Activated naive CD8-positive, alpha-beta T cell (primary cell): ENCODE data around the gene JAG1.
"Not testable (repeated sequence)": the region's sequence is repeated elsewhere in the genome, so short reads cannot be mapped to it uniquely, and the experiment has no call there.

Source experiments
- H3K27ac Mint-ChIP-seq: one replicate; pipeline ENCODE4 v1.8.0; 2021; ENCODE audit warnings: mixed read lengths
- H3K27me3 Mint-ChIP-seq: one replicate; pipeline ENCODE4 v1.8.0; 2021; ENCODE audit warnings: mixed read lengths
- H3K36me3 Mint-ChIP-seq: one replicate; pipeline ENCODE4 v1.8.0; 2021; ENCODE audit warnings: mixed read lengths
- H3K4me1 Mint-ChIP-seq: one replicate; pipeline ENCODE4 v1.8.0; 2021; ENCODE audit warnings: low read depth, mixed read lengths
- H3K4me3 Mint-ChIP-seq: one replicate; pipeline ENCODE4 v1.8.0; 2021; ENCODE audit warnings: mild to moderate bottlenecking, mixed read lengths
- H3K9me3 Mint-ChIP-seq: one replicate; pipeline ENCODE4 v1.8.0; 2021; ENCODE audit warnings: low read depth, mixed read lengths

Gene JAG1

GRCh38 chr20:10634211-10634610, 39.6 kb downstream of the JAG1 start:
- Mint-ChIP-seq H3K36me3 (peaks cover 2% of the 10 kb centered on the region), H3K27ac (no peak overlapping the region)

GRCh38 chr20:10633718-10634117, 40.1 kb downstream of the JAG1 start:
- Mint-ChIP-seq H3K36me3 (peaks cover 2% of the 10 kb centered on the region), H3K4me1 (no peaks in the 10 kb centered on the region), H3K4me3 (no peak overlapping the region), H3K27me3 (no peaks in the 10 kb centered on the region), H3K27ac (no peak overlapping the region), H3K9me3 (no peaks in the 10 kb centered on the region)

More at GRCh38 chr20:10634211-10634610, 39.6 kb downstream of the JAG1 start:
- Mint-ChIP-seq H3K4me1 (no peaks in the 10 kb centered on the region), H3K27me3 (no peaks in the 10 kb centered on the region), H3K9me3 (no peaks in the 10 kb centered on the region), H3K4me3 (no peak overlapping the region)

- H3K4me3 Mint-ChIP-seq: no peak overlapping the region
Observed at GRCh38 chr20:10632721-10633509, 40.9 kb downstream of the JAG1 start.

GRCh38 chr20:10631126-10631525, 42.7 kb downstream of the JAG1 start:
- Mint-ChIP-seq H3K36me3 (peaks cover 2% of the 10 kb centered on the region), H3K27me3 (no peaks in the 10 kb centered on the region), H3K27ac (no peak overlapping the region), H3K4me1 (no peaks in the 10 kb centered on the region), H3K4me3 (no peak overlapping the region), H3K9me3 (no peaks in the 10 kb centered on the region)

More at GRCh38 chr20:10632721-10633509, 40.9 kb downstream of the JAG1 start:
- Mint-ChIP-seq H3K4me1 (no peaks in the 10 kb centered on the region), H3K9me3 (no peaks in the 10 kb centered on the region), H3K27ac (no peak overlapping the region), H3K36me3 (no peaks in the 10 kb centered on the region), H3K27me3 (no peaks in the 10 kb centered on the region)

GRCh38 chr20:10629946-10630650, 43.7 kb downstream of the JAG1 start:
- Mint-ChIP-seq H3K27ac (no peak overlapping the region), H3K27me3 (no peaks in the 10 kb centered on the region), H3K4me3 (no peak overlapping the region), H3K36me3 (peaks cover 5% of the 10 kb centered on the region), H3K4me1 (no peaks in the 10 kb centered on the region), H3K9me3 (no peaks in the 10 kb centered on the region)

GRCh38 chr20:10626896-10627295, 46.9 kb downstream of the JAG1 start:
- Mint-ChIP-seq H3K9me3 (no peaks in the 10 kb centered on the region), H3K27me3 (no peaks in the 10 kb centered on the region), H3K4me3 (no peak overlapping the region), H3K27ac (no peak overlapping the region), H3K36me3 (peaks cover 25% of the 10 kb centered on the region), H3K4me1 (no peaks in the 10 kb centered on the region)

GRCh38 chr20:10625641-10626040, 48.2 kb downstream of the JAG1 start:
- H3K9me3 Mint-ChIP-seq: no peaks in the 10 kb centered on the region
- H3K27ac Mint-ChIP-seq: no peak overlapping the region
- H3K4me3 Mint-ChIP-seq: no peak overlapping the region

GRCh38 chr20:10622657-10623418, 51.0 kb downstream of the JAG1 start:
- no peaks in the 10 kb centered on the region for H3K27me3 Mint-ChIP-seq
- no peak overlapping the region for H3K4me3 Mint-ChIP-seq
- no peak overlapping the region for H3K27ac Mint-ChIP-seq
- peaks cover 32% of the 10 kb centered on the region for H3K36me3 Mint-ChIP-seq
- no peaks in the 10 kb centered on the region for H3K9me3 Mint-ChIP-seq
- H3K4me1 Mint-ChIP-seq: no peaks in the 10 kb centered on the region

More at GRCh38 chr20:10625641-10626040, 48.2 kb downstream of the JAG1 start:
- Mint-ChIP-seq H3K4me1 (no peaks in the 10 kb centered on the region), H3K27me3 (no peaks in the 10 kb centered on the region), H3K36me3 (peaks cover 32% of the 10 kb centered on the region)

- no peak overlapping the region for H3K27ac Mint-ChIP-seq
- no peaks in the 10 kb centered on the region for H3K27me3 Mint-ChIP-seq
- H3K9me3 Mint-ChIP-seq: no peaks in the 10 kb centered on the region
- H3K36me3 Mint-ChIP-seq: peaks cover 34% of the 10 kb centered on the region
- H3K4me1 Mint-ChIP-seq: no peaks in the 10 kb centered on the region
- H3K4me3 Mint-ChIP-seq: no peak overlapping the region
Observed at GRCh38 chr20:10621149-10621548, 52.6 kb downstream of the JAG1 start.

GRCh38 chr20:10619427-10619826, 54.4 kb downstream of the JAG1 start:
- Mint-ChIP-seq H3K36me3 (peaks cover 40% of the 10 kb centered on the region), H3K9me3 (no peaks in the 10 kb centered on the region), H3K4me1 (no peaks in the 10 kb centered on the region), H3K4me3 (no peak overlapping the region), H3K27me3 (no peaks in the 10 kb centered on the region), H3K27ac (no peak overlapping the region)

- H3K36me3 Mint-ChIP-seq: peaks cover 42% of the 10 kb centered on the region
- H3K27ac Mint-ChIP-seq: no peak overlapping the region
- no peaks in the 10 kb centered on the region for H3K27me3 Mint-ChIP-seq
- no peaks in the 10 kb centered on the region for H3K9me3 Mint-ChIP-seq
- H3K4me3 Mint-ChIP-seq: no peak overlapping the region
- H3K4me1 Mint-ChIP-seq: no peaks in the 10 kb centered on the region
Observed at GRCh38 chr20:10618611-10619245, 55.1 kb downstream of the JAG1 start.

- not testable (repeated sequence) for H3K27ac Mint-ChIP-seq, H3K4me3 Mint-ChIP-seq, H3K4me1 Mint-ChIP-seq, H3K9me3 Mint-ChIP-seq, H3K27me3 Mint-ChIP-seq
- H3K36me3 Mint-ChIP-seq: peaks cover 40% of the 10 kb centered on the region
Observed at GRCh38 chr20:10617549-10618133, 56.2 kb downstream of the JAG1 start.

GRCh38 chr20:10616212-10616611, 57.6 kb downstream of the JAG1 start:
- Mint-ChIP-seq H3K36me3 (peaks cover 32% of the 10 kb centered on the region), H3K27ac (no peak overlapping the region), H3K4me1 (no peaks in the 10 kb centered on the region), H3K4me3 (no peak overlapping the region), H3K27me3 (no peaks in the 10 kb centered on the region), H3K9me3 (no peaks in the 10 kb centered on the region)

- H3K36me3 Mint-ChIP-seq: peaks cover 36% of the 10 kb centered on the region
- no peak overlapping the region for H3K4me3 Mint-ChIP-seq
- H3K27me3 Mint-ChIP-seq: no peaks in the 10 kb centered on the region
- H3K9me3 Mint-ChIP-seq: no peaks in the 10 kb centered on the region
- H3K27ac Mint-ChIP-seq: no peak overlapping the region
- H3K4me1 Mint-ChIP-seq: no peaks in the 10 kb centered on the region
Observed at GRCh38 chr20:10613911-10614310, 59.9 kb downstream of the JAG1 start.
